Fibroblast of villous mesenchyme (primary cell): ENCODE results near the gene SPIRE1. TPM values are rescaled to one million over a fixed set of nuclear protein-coding genes. Genes with fewer than 3 reads are reported as not detected.

Experiments used
- DNase-seq: peaks from one replicate; pipeline ENCODE4 v3.0.0-alpha.2; 2010; ENCODE audit warnings: low read depth
- H3K4me3 ChIP-seq: 2 replicates; pipeline ENCODE4 v1.5.1; 2011; ENCODE audit warnings: low read depth, mild to moderate bottlenecking, low read length
- small RNA-seq: library from RNA; depleted of rRNA; stranded (forward); fragments of <200 nt; gene quantifications from one replicate; pipeline ENCODE3, GENCODE V24; 2012
- total RNA-seq: library from RNA; depleted of rRNA; stranded (reverse); fragments of >200 nt; gene quantifications from 2 replicates; pipeline ENCODE4 v1.2.3, GENCODE V29; 2012
- TF ChIP-seq, protein P1 (sequence below): IDR thresholded peaks from 2 replicates; pipeline ENCODE4 v1.5.1; 2012; ENCODE audit warnings: low read depth, mild to moderate bottlenecking, low read length; ENCODE audit not compliant: insufficient read depth

The SPIRE1 gene
- total RNA-seq, 1 donor = 39.3 TPM

DNA sequence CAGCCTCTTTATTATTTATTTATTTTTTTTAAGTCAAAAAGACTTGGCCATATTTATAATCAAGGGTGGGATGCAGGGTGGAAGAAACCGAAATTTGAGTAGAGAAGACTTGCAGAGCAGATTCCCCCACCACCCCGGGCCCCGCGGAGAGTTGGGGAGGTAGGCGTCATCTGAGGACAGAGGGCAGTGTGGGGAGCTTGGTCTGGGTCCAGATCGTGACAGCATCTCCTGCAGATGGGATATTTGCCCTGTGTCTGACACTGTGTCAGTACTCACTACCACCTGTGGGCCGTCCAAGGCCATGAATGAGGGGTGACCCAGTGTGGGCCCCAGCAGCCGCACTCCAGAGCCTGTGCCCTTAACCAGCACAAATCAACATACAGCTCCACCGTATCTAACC lies 260.7 kb downstream of the SPIRE1 start:
- no peak overlapping the region for H3K4me3 ChIP-seq
- TF ChIP-seq, protein P1, sequence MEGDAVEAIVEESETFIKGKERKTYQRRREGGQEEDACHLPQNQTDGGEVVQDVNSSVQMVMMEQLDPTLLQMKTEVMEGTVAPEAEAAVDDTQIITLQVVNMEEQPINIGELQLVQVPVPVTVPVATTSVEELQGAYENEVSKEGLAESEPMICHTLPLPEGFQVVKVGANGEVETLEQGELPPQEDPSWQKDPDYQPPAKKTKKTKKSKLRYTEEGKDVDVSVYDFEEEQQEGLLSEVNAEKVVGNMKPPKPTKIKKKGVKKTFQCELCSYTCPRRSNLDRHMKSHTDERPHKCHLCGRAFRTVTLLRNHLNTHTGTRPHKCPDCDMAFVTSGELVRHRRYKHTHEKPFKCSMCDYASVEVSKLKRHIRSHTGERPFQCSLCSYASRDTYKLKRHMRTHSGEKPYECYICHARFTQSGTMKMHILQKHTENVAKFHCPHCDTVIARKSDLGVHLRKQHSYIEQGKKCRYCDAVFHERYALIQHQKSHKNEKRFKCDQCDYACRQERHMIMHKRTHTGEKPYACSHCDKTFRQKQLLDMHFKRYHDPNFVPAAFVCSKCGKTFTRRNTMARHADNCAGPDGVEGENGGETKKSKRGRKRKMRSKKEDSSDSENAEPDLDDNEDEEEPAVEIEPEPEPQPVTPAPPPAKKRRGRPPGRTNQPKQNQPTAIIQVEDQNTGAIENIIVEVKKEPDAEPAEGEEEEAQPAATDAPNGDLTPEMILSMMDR = no peak
- DNase-seq = no peak

Small RNA genes within 50 kb of the gene (small RNA-seq; reads per million reads assigned to genes)
- gene RNU7-129P = not detected

Other genes starting within 250 kb of the SPIRE1 start
- 9.0 and 12.5 TPM in 2 replicates for gene CEP76, start 44.6 kb upstream of the SPIRE1 start, total RNA-seq
- gene PSMG2, start 44.9 kb upstream of the SPIRE1 start, total RNA-seq = 65.7 and 66.9 TPM in 2 replicates
- gene PTPN2, start 226.1 kb upstream of the SPIRE1 start, total RNA-seq = 19.3 and 31.1 TPM in 2 replicates